ENCODE results near the gene GMPR2.

The GMPR2 gene

GRCh38 chr14:24254630-24255392 is 22.1 kb downstream of the GMPR2 start:
- Histone ChIP-seq H3K9me3 (no peaks in the 10 kb centered on the region), H3K4me3 (ENCODE audit: low read depth, low read length) (no peak overlapping the region), H3K27me3 (no peaks in the 10 kb centered on the region), H3K4me1 (no peaks in the 10 kb centered on the region), H3K36me3 (no peaks in the 10 kb centered on the region)
- no peak for DNase-seq
- no peak for TF ChIP-seq CTCF (IDR thresholded peaks at IDR 0.05; ENCODE audit: low read depth, low read length)

GRCh38 chr14:24255438-24255837 is 22.7 kb downstream of the GMPR2 start:
- Histone ChIP-seq H3K4me1 (no peaks in the 10 kb centered on the region), H3K4me3 (ENCODE audit: low read depth, low read length) (no peak overlapping the region), H3K36me3 (no peaks in the 10 kb centered on the region), H3K9me3 (no peaks in the 10 kb centered on the region), H3K27me3 (no peaks in the 10 kb centered on the region)
- TF ChIP-seq CTCF (IDR thresholded peaks at IDR 0.05; ENCODE audit: low read depth, low read length) = no peak
- no peak for DNase-seq

- no peaks in the 10 kb centered on the region for H3K4me1 ChIP-seq
- no peak overlapping the region for H3K4me3 ChIP-seq (ENCODE audit: low read depth, low read length)
- H3K36me3 ChIP-seq = no peaks in the 10 kb centered on the region
- no peak for TF ChIP-seq CTCF (IDR thresholded peaks at IDR 0.05; ENCODE audit: low read depth, low read length)
- H3K9me3 ChIP-seq = no peaks in the 10 kb centered on the region
- DNase-seq = no peak
- H3K27me3 ChIP-seq = no peaks in the 10 kb centered on the region
These were observed 23.4 kb downstream of the GMPR2 start for GRCh38 chr14:24255931-24256711.

GRCh38 chr14:24256960-24257359 is 24.2 kb downstream of the GMPR2 start:
- H3K9me3 ChIP-seq = no peaks in the 10 kb centered on the region
- H3K4me1 ChIP-seq = no peaks in the 10 kb centered on the region
- TF ChIP-seq CTCF (IDR thresholded peaks at IDR 0.05; ENCODE audit: low read depth, low read length) = no peak
- no peak overlapping the region for H3K4me3 ChIP-seq (ENCODE audit: low read depth, low read length)
- no peaks in the 10 kb centered on the region for H3K27me3 ChIP-seq
- H3K36me3 ChIP-seq = no peaks in the 10 kb centered on the region
- no peak for DNase-seq

GRCh38 chr14:24258119-24258518 is 25.4 kb downstream of the GMPR2 start:
- no peak for TF ChIP-seq CTCF (IDR thresholded peaks at IDR 0.05; ENCODE audit: low read depth, low read length)
- Histone ChIP-seq H3K9me3 (no peaks in the 10 kb centered on the region), H3K27me3 (no peaks in the 10 kb centered on the region), H3K4me3 (ENCODE audit: low read depth, low read length) (no peak overlapping the region), H3K4me1 (no peaks in the 10 kb centered on the region), H3K36me3 (no peaks in the 10 kb centered on the region)
- no peak for DNase-seq
